ENCODE data around the gene OR51M1.

OR51M1 gene

GRCh38 chr11:5394091-5394490, 10.5 kb downstream of the OR51M1 start:
- DNase-seq: no peak

- no peak for DNase-seq
Observed at GRCh38 chr11:5398936-5399335, 15.3 kb downstream of the OR51M1 start.

GRCh38 chr11:5405173-5405572, 21.6 kb downstream of the OR51M1 start:
- DNase-seq: no peak

GRCh38 chr11:5420993-5421392, 37.4 kb downstream of the OR51M1 start:
- no peak for DNase-seq

GRCh38 chr11:5421811-5422210, 38.2 kb downstream of the OR51M1 start, which contains the start of gene OR51Q1:
OR51Q1 (plus strand) TSS chr11:5422111; CDS start chr11:5422201, 90 bp downstream.
- no peak for DNase-seq

GRCh38 chr11:5423131-5423530, 39.5 kb downstream of the OR51M1 start:
- no peak for DNase-seq

GRCh38 chr11:5441414-5441813, 57.8 kb downstream of the OR51M1 start, which contains the start of gene OR51I1:
OR51I1 (minus strand) TSS chr11:5441514; CDS start chr11:5441514, 0 bp downstream.
- no peak for DNase-seq

Data from MV-4-11 (cell line).